Activated CD4-positive, alpha-beta T cell treated with anti-CD3 and anti-CD28 coated beads, Interleukin-10, Interleukin-2, amounts not matched to agents 100 ng/mL and 50 ng/mL, durations not matched to agents 16 hours and 8 hours (primary cell): ENCODE data around the gene C2orf76.

Source experiments
- DNase-seq: peaks from one replicate; pipeline ENCODE4 v3.0.0-alpha.2; 2020

The C2orf76 gene

DNA sequence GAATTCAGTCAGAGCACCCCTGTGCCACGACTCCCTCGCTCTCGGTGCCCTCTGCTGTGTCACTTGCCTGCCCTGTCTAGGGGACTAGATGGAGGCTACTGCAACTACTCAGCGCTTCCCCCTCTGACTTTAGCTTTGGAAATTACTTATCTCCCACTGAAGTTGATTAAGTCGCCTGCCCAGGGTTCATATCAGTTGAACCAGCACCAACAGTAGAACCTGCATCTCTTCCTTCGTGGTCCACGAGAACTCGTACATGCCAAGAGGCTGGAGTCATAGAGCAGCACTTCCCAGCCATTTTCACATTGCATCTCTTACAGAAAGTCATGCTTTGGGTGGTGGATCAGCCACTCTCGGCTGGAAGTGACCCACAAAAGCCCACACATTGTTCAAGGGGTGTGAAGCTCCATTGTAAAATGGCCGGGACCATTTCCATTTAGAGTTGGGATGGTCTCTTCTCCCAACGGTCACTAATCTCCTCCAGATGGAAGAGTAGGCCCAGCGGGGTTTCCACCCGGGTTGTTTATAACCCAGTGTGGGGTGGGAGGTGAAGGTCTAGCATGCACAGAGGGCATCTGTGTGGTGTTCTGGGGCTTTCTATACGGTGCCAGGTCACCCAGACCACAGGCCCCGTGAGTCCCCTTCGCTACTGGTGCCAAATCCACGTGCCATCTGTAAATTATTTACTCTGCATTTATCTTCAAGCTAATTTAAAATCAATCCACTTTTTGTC is 105.0 kb downstream of the C2orf76 start:
- DNase-seq = no peak

DNA sequence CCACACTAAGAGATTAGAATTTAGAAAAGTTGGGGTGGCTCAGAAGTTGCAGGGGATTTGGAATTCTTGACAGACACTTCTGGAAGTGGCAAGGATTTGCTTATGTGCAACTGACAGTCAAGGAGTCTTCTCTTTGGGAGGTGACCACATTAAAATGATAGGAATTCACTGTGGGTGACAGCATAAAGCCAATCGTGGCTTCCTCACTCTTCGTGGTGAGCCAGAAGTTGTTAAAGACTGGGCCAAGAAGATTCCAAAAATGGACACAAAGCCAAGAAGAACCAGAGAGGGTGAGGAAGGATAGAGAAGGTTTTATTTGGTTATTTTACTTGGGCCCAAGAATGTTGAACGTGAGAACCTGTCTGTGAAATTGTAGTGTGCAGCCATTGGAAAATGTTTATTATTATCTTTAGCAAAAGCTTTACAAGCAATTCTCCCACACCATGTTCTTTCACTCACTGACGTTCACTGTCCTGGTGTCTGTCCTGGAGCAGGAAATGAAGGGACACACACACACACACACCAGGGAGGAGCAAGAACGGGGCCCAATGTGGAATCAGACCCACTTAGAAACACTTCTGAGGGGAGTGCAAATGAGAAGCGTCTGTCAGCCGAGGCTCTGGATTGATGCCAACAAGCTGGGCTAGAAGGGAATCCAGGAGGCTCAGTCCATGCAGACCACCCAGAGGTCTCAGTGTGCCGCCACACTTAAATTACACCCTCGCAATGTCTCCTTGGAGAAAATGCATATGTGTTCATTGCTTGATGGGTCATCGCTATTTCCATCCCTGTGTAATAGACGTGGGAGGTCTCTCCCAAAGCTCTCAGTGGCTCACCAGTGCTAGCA is 105.8 kb downstream of the C2orf76 start:
- DNase-seq = no peak

DNA sequence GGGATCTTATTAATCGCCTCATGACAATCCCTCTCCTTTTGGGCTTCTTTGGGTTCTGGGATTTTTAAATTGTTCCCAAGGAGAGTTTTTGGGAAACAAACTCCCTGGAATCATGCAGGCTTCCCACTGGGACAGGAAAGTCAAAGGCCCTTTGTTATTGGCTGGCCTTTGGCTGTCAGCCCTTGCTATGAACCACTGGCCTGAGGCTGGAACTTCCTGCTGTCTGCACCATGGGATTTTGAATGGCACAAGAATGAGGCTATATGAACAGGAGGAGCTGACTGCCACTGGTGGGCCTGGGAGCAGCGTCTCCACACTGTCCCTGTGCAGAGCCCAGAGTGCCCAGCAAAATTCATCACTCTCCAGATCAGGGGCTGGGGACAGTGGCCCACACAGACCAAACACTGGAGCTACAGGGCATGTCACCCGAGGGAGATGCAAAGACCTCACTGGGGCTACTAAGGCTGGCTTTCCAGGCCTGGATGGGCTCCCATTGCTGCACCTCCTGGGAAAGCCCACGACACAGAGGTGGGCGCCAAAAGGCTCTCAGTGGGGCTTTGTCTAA is 107.3 kb downstream of the C2orf76 start:
- no peak for DNase-seq

DNA sequence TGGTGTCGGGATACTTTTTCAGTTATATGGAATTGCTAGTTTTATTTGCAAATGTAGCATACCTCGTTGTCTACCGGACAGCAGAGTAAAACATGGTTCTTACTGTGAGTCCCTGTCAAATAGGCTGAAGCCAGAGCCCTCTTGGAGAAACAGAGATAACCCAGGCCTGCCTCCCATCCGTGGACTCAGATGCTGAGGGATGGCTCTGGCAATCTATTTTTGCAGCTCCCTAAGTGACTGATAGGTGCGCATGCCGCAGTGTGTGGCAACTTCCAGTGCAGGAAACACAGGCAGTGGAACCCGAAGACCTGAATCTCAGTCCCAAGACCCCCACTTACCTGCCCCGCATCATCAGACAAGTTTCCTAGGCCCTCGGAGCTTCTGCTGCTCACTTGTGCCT is 109.4 kb downstream of the C2orf76 start:
- no peak for DNase-seq

DNA sequence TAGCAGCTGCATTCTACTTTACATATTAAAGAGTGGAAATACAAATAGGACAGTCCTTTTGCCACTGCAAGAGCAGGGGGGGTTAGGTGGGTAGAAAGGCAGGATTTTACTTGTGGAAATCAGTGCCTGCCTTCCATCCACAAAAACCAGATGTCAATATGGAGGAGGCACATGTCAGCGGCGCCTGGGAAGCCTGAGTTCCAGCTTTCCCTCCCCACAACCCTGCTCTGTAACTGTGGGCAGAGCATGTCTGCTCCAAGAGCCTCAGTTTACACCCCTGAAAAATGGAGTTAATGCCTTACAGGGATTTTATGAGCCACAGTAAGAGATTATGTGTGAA is 110.1 kb downstream of the C2orf76 start:
- no peak for DNase-seq

DNA sequence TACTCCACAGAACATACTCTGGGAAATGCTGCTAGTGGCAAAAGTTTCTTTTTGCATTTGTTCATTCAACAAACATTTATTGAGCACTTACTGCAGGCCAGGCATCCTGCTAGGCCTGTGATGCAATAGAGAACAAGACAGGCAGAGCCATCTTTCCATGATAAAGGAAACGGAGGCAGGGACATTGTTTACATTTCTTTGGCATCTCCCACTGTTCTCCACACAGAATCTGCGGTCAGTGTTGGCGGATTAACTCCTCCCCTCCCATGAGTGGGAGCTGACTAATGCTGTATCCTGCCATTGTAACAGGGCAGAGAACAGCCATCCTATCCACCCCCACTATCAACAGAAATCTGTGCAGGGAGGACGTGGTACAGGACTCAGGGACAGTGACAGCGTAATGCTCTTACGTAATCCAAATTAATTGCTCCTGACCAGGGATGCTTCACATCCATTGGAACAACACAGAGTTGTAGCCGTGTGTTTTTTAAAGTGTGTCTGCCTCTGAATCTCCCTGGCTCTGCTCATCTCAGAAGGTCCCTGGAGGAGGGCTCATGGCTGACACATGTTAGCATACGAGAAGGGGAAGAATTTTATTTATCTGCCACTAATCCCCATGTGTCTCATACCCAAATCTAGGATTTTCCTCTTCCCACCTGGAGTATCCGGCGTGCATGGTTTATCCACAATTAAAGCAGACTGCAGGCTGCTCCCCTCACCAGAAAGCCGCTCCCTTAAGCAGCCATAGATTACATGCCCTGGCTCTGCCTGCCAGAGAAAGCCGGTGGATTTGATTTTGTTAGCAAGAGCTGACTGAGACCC is 110.7 kb downstream of the C2orf76 start:
- no peak for DNase-seq

DNA sequence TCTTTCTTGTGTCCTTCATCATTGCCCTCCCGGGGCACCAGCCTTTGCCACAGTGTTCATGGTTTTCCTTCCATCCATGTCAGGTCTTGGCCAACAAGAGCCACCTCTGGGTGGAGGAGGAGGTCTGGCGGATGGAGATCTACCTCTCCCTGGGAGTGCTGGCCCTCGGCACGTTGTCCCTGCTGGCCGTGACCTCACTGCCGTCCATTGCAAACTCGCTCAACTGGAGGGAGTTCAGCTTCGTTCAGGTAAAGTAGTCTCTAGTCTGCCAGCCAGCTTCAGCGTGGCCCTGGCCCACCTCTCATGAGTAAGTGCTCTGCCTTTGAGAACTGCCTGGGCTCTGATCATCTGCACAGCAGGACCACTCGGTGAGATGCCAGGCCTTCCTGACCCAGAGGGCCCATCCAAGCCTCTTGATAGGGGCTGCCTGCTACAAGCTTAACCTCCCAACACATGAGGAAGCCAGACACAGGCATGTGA is 112.0 kb downstream of the C2orf76 start:
- DNase-seq = no peak

DNA sequence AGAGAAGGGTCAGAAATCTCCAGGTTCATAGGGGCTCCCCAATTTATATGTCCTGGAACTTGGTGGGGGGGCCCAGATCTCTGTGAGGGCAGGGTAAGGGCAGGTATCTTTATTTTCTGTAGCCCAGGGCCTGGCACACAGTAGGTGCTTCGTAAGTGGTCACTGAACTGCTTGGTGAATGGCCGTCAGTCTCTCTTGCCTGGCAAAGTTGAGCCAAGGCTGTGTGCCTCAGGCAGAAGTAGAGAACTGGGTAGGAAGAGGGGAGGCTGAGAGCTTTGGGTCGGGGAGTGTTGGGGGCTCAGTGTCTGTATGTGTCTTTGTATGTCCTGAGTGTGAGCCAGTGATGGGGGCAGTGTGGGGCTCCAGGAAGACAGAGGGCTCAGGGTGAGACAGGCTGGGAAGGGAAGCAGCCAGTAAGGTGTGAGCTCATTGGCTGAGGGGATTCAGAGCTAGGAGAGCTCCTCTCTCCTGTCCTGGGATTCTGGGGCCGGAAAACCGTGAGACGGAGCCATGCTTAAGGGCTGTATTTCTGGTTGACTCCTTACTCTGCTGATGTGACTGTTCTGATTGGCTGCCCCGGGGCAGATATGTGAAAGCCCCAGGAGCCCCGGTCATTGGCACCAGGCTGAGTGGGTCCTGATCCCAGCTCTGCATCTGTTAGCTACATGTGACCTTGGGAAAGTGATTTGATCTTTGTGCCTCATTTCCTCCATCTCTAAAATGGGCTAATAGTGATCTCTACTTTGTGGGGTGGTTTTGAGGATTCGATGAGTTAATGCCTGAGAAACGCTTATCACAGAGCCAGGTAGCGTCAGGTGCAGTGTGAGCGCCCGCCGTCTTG is 112.7 kb downstream of the C2orf76 start:
- no peak for DNase-seq

DNA sequence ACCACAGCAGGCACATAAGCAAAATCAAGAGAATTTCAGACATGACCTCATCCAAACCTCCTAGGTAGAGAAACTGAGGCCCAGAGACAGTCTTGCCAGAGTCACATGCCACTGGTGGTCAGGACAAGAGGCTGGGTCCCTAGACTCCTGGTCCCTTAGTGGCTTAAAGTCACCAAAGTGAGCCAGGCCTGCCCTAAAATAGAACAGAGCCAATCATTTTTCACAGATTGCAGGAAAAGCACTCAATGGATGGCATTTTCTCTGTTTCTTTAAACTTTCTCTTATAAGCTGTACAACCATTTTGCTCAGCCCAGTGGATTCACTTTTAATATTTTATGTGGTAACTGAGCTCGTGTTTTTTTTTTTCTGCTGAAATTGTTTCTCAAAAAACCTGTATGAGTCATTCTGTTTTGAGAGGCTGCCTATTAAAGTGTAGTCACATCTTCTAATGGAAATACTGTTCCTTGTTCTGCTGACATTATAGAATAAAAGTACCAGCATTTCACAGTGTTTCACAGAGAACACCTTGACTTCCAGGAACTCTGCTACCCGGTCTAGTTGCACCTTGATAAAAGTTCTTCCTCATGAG is 113.4 kb downstream of the C2orf76 start:
- DNase-seq = no peak
